ENCODE results near the gene LRRC27. TPM values are rescaled to one million over a fixed set of nuclear protein-coding genes. Genes with fewer than 3 reads are reported as not detected.

Gene LRRC27
- total and polyA plus RNA-seq, 2 donors (not counting 1 experiment from before 2014, with no cell fraction given) = 23.6 to 25.6 TPM

- no peaks in the 10 kb centered on the region for H3K27me3 ChIP-seq (replicated peaks in 1 of 4; ENCODE audit: control extremely low read depth in 1 of 4, control insufficient read depth in 3 of 4, insufficient read depth in 4 of 4, low read length in 3 of 4)
- ChIA-PET POLR2A (interaction anchor here (1.1 to 4.0 kb wide), 5 partner anchors 13 to 27 kb away, joined by 3 to 29 read pairs (median 16); partner anchors contain the start of gene PWWP2B), CTCF (interaction anchor here (0.7 to 1.8 kb wide), 7 partner anchors 12 to 966 kb away, joined by 3 to 8 read pairs (median 4); partner anchors contain the start of gene PWWP2B)
- peak overlapping the region; percentile 48 for H3K9ac ChIP-seq (ENCODE audit: low read length)
- H3K27ac ChIP-seq (ENCODE audit: low read length in 2 of 2) = peak overlapping the region; percentile 92 to 99
- Mint-ChIP-seq H3K27ac (peak overlapping the region; percentile 94), H3K4me3 (peak overlapping the region; percentile 79), H3K4me1 (peaks cover 64% of the 10 kb centered on the region), H3K9me3 (ENCODE audit: insufficient read depth) (no peaks in the 10 kb centered on the region), H3K27me3 (no peaks in the 10 kb centered on the region)
- H2AFZ ChIP-seq (ENCODE audit: insufficient read depth, low read depth, low read length, poor library complexity, severe bottlenecking) = peak overlapping the region; percentile 2
- H3K79me2 ChIP-seq (ENCODE audit: control insufficient read depth, insufficient read depth, low read length) = peaks cover 20% of the 10 kb centered on the region
- ATAC-seq (ENCODE audit: low read depth) = peak; percentile 10
- 37% methylated on average over 7 of the region's 8 CpGs for WGBS (ENCODE audit: insufficient coverage)
- H3K36me3 ChIP-seq (replicated peaks in 1 of 2; ENCODE audit: control extremely low read depth in 1 of 2, control insufficient read depth in 1 of 2, extremely low read depth in 1 of 2, insufficient read depth in 2 of 2, low read length in 1 of 2) = peaks cover 0 to 7% of the 10 kb centered on the region in 2 experiments
- intact Hi-C loops (cut with micrococcal nuclease) = loop anchor here (2.0 kb wide), 1 partner anchor 24 kb away; the partner anchor contains the start of gene PWWP2B
- H3K9me3 ChIP-seq (ENCODE audit: control extremely low read depth in 1 of 3, control insufficient read depth in 2 of 3, insufficient read depth in 1 of 3, low read length in 2 of 3) = peaks cover 0 to 3% (median 0%) of the 10 kb centered on the region in 3 donors
- peak overlapping the region; percentile 82 for H3K4me2 ChIP-seq (replicated peaks; ENCODE audit: low read depth, low read length, poor library complexity, severe bottlenecking)
- TF ChIP-seq EZH2 (IDR thresholded peaks at IDR 0.05; ENCODE audit: borderline replicate concordance, insufficient read depth, low read depth, low read length, poor library complexity, severe bottlenecking) = no peak
- TF ChIP-seq, protein P1, sequence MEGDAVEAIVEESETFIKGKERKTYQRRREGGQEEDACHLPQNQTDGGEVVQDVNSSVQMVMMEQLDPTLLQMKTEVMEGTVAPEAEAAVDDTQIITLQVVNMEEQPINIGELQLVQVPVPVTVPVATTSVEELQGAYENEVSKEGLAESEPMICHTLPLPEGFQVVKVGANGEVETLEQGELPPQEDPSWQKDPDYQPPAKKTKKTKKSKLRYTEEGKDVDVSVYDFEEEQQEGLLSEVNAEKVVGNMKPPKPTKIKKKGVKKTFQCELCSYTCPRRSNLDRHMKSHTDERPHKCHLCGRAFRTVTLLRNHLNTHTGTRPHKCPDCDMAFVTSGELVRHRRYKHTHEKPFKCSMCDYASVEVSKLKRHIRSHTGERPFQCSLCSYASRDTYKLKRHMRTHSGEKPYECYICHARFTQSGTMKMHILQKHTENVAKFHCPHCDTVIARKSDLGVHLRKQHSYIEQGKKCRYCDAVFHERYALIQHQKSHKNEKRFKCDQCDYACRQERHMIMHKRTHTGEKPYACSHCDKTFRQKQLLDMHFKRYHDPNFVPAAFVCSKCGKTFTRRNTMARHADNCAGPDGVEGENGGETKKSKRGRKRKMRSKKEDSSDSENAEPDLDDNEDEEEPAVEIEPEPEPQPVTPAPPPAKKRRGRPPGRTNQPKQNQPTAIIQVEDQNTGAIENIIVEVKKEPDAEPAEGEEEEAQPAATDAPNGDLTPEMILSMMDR (IDR thresholded peaks at IDR 0.05) = no peak
- peaks cover 72 to 85% of the 10 kb centered on the region in 2 donors for H3K4me1 ChIP-seq (ENCODE audit: control insufficient read depth in 2 of 2, insufficient read depth in 2 of 2, low read length in 2 of 2)
- no peaks in the 10 kb centered on the region for H4K20me1 ChIP-seq (ENCODE audit: control insufficient read depth, insufficient read depth, low read length, poor library complexity, severe bottlenecking)
- no peak overlapping the region for H3K4me3 ChIP-seq (ENCODE audit: control extremely low read depth in 1 of 5, extremely low read depth in 1 of 5, insufficient read depth in 1 of 5, low read depth in 2 of 5, low read length in 4 of 5)
- DNase-seq = peak; percentile 71
Observed at GRCh38 chr10:132420469-132420980, 88.5 kb downstream of the LRRC27 start.
